Hepatocyte (in vitro differentiated cells): ENCODE results near the gene FOS. TPM values are rescaled to one million over a fixed set of nuclear protein-coding genes. Genes with fewer than 3 reads are reported as not detected.
A peak's percentile ranks its signal among the peaks of the same experiment; 100 is the strongest.

ENCODE experiments used
- DNase-seq: peaks from one replicate; pipeline ENCODE4 v3.0.0-alpha.2; 2016; ENCODE audit warnings: low spot score
- H2AFZ ChIP-seq: fragments of 200-600 bp; sonication (generic); 2 replicates; pipeline ENCODE4 v1.6.0; 2016; ENCODE audit warnings: antibody characterized with exemption, mild to moderate bottlenecking
- H3K27ac ChIP-seq: fragments of 200-600 bp; sonication (generic); 2 replicates; pipeline ENCODE4 v1.5.1; 2016; ENCODE audit warnings: mild to moderate bottlenecking
- H3K27me3 ChIP-seq: fragments of 200-600 bp; sonication (generic); 2 replicates; pipeline ENCODE4 v1.6.1; 2016
- H3K36me3 ChIP-seq: fragments of 200-600 bp; sonication (generic); replicated peaks from 2 replicates; pipeline ENCODE4 v1.5.1; 2016; ENCODE audit warnings: low read depth; ENCODE audit not compliant: insufficient read depth
- H3K4me1 ChIP-seq: fragments of 200-600 bp; sonication (generic); 2 replicates; pipeline ENCODE4 v1.5.1; 2016; ENCODE audit warnings: mild to moderate bottlenecking, moderate library complexity; ENCODE audit not compliant: insufficient read depth
- H3K4me2 ChIP-seq: fragments of 200-600 bp; sonication (generic); 2 replicates; pipeline ENCODE4 v1.6.0; 2016
- H3K4me3 ChIP-seq: fragments of 200-600 bp; sonication (generic); 2 replicates; pipeline ENCODE4 v1.5.1; 2016; ENCODE audit warnings: mild to moderate bottlenecking
- H3K79me2 ChIP-seq: fragments of 200-600 bp; sonication (generic); 2 replicates; pipeline ENCODE4 v1.6.0; 2017; ENCODE audit warnings: mild to moderate bottlenecking
- H3K9me2 ChIP-seq: fragments of 200-600 bp; sonication (generic); replicated peaks from 2 replicates; pipeline ENCODE4 v1.6.0; 2017; ENCODE audit warnings: mild to moderate bottlenecking; ENCODE audit not compliant: insufficient read depth
- H3K9me3 ChIP-seq: fragments of 200-600 bp; sonication (generic); 2 replicates; pipeline ENCODE4 v1.5.1; 2016; ENCODE audit warnings: low read depth, mild to moderate bottlenecking
- H4K20me1 ChIP-seq: fragments of 200-600 bp; sonication (generic); 2 replicates; pipeline ENCODE4 v1.6.0; 2016; ENCODE audit warnings: mild to moderate bottlenecking; ENCODE audit not compliant: insufficient read depth, poor library complexity, severe bottlenecking
- CTCF ChIP-seq: fragments of 200-600 bp; sonication (generic); IDR thresholded peaks from 2 replicates; pipeline ENCODE4 v1.5.1; 2016; ENCODE audit warnings: antibody characterized with exemption, mild to moderate bottlenecking; ENCODE audit not compliant: poor library complexity
- EZH2 ChIP-seq: fragments of 200-600 bp; sonication (generic); IDR thresholded peaks from 2 replicates; pipeline ENCODE4 v1.6.1; 2016; ENCODE audit warnings: antibody characterized with exemption, mild to moderate bottlenecking, borderline replicate concordance
- EZH2phosphoT487 ChIP-seq: fragments of 200-600 bp; sonication (generic); IDR thresholded peaks from one replicate; pipeline ENCODE4 v1.6.1; 2018; ENCODE audit warnings: antibody characterized with exemption, mild to moderate bottlenecking, low read depth, moderate library complexity; ENCODE audit not compliant: unreplicated experiment, severe bottlenecking
- WGBS: methylation state at CpG from one replicate; pipeline ENCODE4 v1.1.6; 2016; ENCODE audit warnings: low lambda C conversion rate; ENCODE audit errors: missing lambda C conversion rate; 5-methylcytosine and 5-hydroxymethylcytosine counted together
- polyA plus RNA-seq: library from polyadenylated mRNA; unstranded; fragments of >200 nt; fragmentation: Nextera tagmentation; extraction: Ambion mirVana; gene quantifications from 2 replicates; pipeline ENCODE4 v1.2.1, GENCODE V29; 2016
- total RNA-seq: library from RNA; depleted of rRNA; stranded (reverse); fragments of >200 nt; gene quantifications from 2 replicates; pipeline ENCODE4 v1.2.3, GENCODE V29; 2014

Gene FOS
- total and polyA plus RNA-seq, 2 experiments from 2014 or later, result 865 to 935 TPM

- no peak overlapping the region for H2AFZ ChIP-seq
- peak; percentile 34 for DNase-seq
- WGBS, result 70% methylated on average over 13 of the region's 13 CpGs
- no peaks in the 10 kb centered on the region for H3K9me3 ChIP-seq
- peak overlapping the region; percentile 32 for H3K27ac ChIP-seq
- H3K79me2 ChIP-seq, result no peaks in the 10 kb centered on the region
- H3K4me3 ChIP-seq, result no peak overlapping the region
- peaks cover 11% of the 10 kb centered on the region for H3K4me1 ChIP-seq
- no peaks in the 10 kb centered on the region for H3K27me3 ChIP-seq
- no peak for TF ChIP-seq CTCF
- TF ChIP-seq EZH2, result no peak
- TF ChIP-seq EZH2phosphoT487, result no peak
- no peak overlapping the region for H3K4me2 ChIP-seq
- H3K9me2 ChIP-seq, result no peaks in the 10 kb centered on the region
- H3K36me3 ChIP-seq, result no peaks in the 10 kb centered on the region
- no peaks in the 10 kb centered on the region for H4K20me1 ChIP-seq
Observed at GRCh38 chr14:75273272-75274049, 5.2 kb upstream of the FOS start.

GRCh38 chr14:75274050-75274898 lies 4.4 kb upstream of the FOS start:
- Histone ChIP-seq H3K4me3 (no peak overlapping the region), H3K79me2 (peaks cover 4% of the 10 kb centered on the region), H3K9me3 (no peaks in the 10 kb centered on the region), H3K4me1 (peaks cover 11% of the 10 kb centered on the region), H3K27me3 (no peaks in the 10 kb centered on the region), H2AFZ (no peak overlapping the region), H3K9me2 (no peaks in the 10 kb centered on the region), H3K4me2 (no peak overlapping the region), H3K36me3 (no peaks in the 10 kb centered on the region), H3K27ac (peak overlapping the region; percentile 32), H4K20me1 (peaks cover 5% of the 10 kb centered on the region)
- no peak for TF ChIP-seq EZH2phosphoT487
- TF ChIP-seq EZH2, result no peak
- TF ChIP-seq CTCF, result no peak
- 87% methylated on average over 6 of the region's 6 CpGs for WGBS
- no peak for DNase-seq

GRCh38 chr14:75274899-75275569 lies 3.6 kb upstream of the FOS start:
- H3K27ac ChIP-seq, result no peak overlapping the region

More at GRCh38 chr14:75274899-75275569, 3.6 kb upstream of the FOS start:
- no peak overlapping the region for H2AFZ ChIP-seq
- H3K4me1 ChIP-seq, result peaks cover 11% of the 10 kb centered on the region
- no peaks in the 10 kb centered on the region for H3K36me3 ChIP-seq
- WGBS, result 80% methylated on average over 9 of the region's 9 CpGs
- no peak overlapping the region for H3K4me2 ChIP-seq
- H3K9me2 ChIP-seq, result no peaks in the 10 kb centered on the region
- no peak overlapping the region for H3K4me3 ChIP-seq
- TF ChIP-seq EZH2 (no peak), CTCF (no peak), EZH2phosphoT487 (no peak)
- no peaks in the 10 kb centered on the region for H3K9me3 ChIP-seq
- peaks cover 13% of the 10 kb centered on the region for H4K20me1 ChIP-seq
- peaks cover 8% of the 10 kb centered on the region for H3K79me2 ChIP-seq
- no peaks in the 10 kb centered on the region for H3K27me3 ChIP-seq
- DNase-seq, result no peak
